HG02884 (cell line): Measurements from ENCODE around the gene PIGR.

Experiments used
- ATAC-seq: cut with Tn5 transposase; IDR thresholded peaks from one replicate; pipeline ENCODE4 v1.9.1; 2021; ENCODE audit warnings: mild to moderate bottlenecking, moderate library complexity; ENCODE audit not compliant: unreplicated experiment

PIGR gene

GRCh38 chr1:206946261-206946660 is at the start of gene PIGR:
Gene PIGR, minus strand, starts transcription at chr1:206946466. Its CDS starts 5,935 bp downstream, at chr1:206940531.
- ATAC-seq = no peak

GRCh38 chr1:206992790-206993189 is 46.5 kb upstream of the PIGR start:
- ATAC-seq = no peak

- no peak for ATAC-seq
Measured at GRCh38 chr1:206987873-206988272, 41.6 kb upstream of the PIGR start.

GRCh38 chr1:206986885-206987284 is 40.6 kb upstream of the PIGR start:
- ATAC-seq = no peak

GRCh38 chr1:206986402-206986801 is 40.1 kb upstream of the PIGR start:
- no peak for ATAC-seq

GRCh38 chr1:206985162-206985749 is 39.0 kb upstream of the PIGR start:
- no peak for ATAC-seq

GRCh38 chr1:206982216-206982615 is 36.0 kb upstream of the PIGR start:
- ATAC-seq = no peak

- no peak for ATAC-seq
Measured at GRCh38 chr1:206979379-206980043, 33.2 kb upstream of the PIGR start.

GRCh38 chr1:206978259-206978658 is 32.0 kb upstream of the PIGR start:
- no peak for ATAC-seq

GRCh38 chr1:206975306-206975705 is 29.0 kb upstream of the PIGR start:
- no peak for ATAC-seq

GRCh38 chr1:206974140-206974539 is 27.9 kb upstream of the PIGR start:
- no peak for ATAC-seq

GRCh38 chr1:206972728-206973127 is 26.5 kb upstream of the PIGR start:
- ATAC-seq = no peak

GRCh38 chr1:206971029-206971655 is 24.9 kb upstream of the PIGR start:
- ATAC-seq = peak; percentile 57

- ATAC-seq = no peak
Measured at GRCh38 chr1:206970446-206970845, 24.2 kb upstream of the PIGR start, which contains the start of gene FCAMR. Gene FCAMR, minus strand, starts transcription at chr1:206970460. Its CDS starts 335 bp downstream, at chr1:206970125.

- no peak for ATAC-seq
Measured at GRCh38 chr1:206969090-206969489, 22.8 kb upstream of the PIGR start.

GRCh38 chr1:206967096-206967849 is 21.0 kb upstream of the PIGR start:
- ATAC-seq = no peak

- ATAC-seq = no peak
Measured at GRCh38 chr1:206965781-206966180, 19.5 kb upstream of the PIGR start.

- ATAC-seq = no peak
Measured at GRCh38 chr1:206963740-206964139, 17.5 kb upstream of the PIGR start.

GRCh38 chr1:206963119-206963712 is 16.9 kb upstream of the PIGR start:
- no peak for ATAC-seq

GRCh38 chr1:206962272-206962671 is 16.0 kb upstream of the PIGR start:
- no peak for ATAC-seq

- no peak for ATAC-seq
Measured at GRCh38 chr1:206961668-206962067, 15.4 kb upstream of the PIGR start.
